Measurements from ENCODE around the gene CDH8.

The CDH8 gene

DNA sequence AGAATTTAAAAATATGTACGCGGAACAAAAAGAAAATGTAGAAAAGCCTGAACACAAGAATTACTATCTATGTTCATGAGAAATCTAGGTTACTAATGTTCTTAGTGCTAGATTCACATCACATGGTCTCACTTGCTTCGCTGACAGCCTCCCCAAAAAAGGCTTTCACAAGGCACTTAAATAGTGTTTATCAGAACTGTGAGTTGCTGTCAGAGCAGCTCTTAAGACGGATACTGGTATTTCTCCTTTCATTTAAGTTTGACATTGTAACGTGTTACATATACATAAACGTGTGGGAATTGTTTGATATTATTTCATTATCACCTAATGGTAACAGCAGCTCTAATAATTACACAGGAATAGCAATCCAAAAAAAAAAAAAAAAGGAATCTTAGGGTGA is 150.9 kb downstream of the CDH8 start:
- Histone ChIP-seq H3K9ac (ENCODE audit: low read depth, low read length) (no peak overlapping the region), H3K9me3 (ENCODE audit: insufficient read depth, low read length, severe bottlenecking) (no peaks in the 10 kb centered on the region), H3K4me2 (ENCODE audit: insufficient read depth, low read length) (no peak overlapping the region), H3K4me1 (ENCODE audit: insufficient read depth, low read length) (peaks cover 5% of the 10 kb centered on the region), H3K27ac (ENCODE audit: low read length) (no peak overlapping the region), H3K27me3 (ENCODE audit: insufficient read depth, low read length, poor library complexity) (no peaks in the 10 kb centered on the region), H3K79me2 (ENCODE audit: insufficient read depth, low read length) (no peaks in the 10 kb centered on the region), H4K20me1 (ENCODE audit: insufficient read depth, low read length) (no peaks in the 10 kb centered on the region), H3K4me3 (ENCODE audit: low read depth in 1 of 2, low read length in 2 of 2) (no peak overlapping the region), H3K36me3 (ENCODE audit: insufficient read depth, low read length) (no peaks in the 10 kb centered on the region), H2AFZ (ENCODE audit: low read depth, low read length) (no peak overlapping the region)
- DNase-seq (no peak), ATAC-seq (ENCODE audit: insufficient read depth, low read depth) (no peak)
- TF ChIP-seq, protein P1, sequence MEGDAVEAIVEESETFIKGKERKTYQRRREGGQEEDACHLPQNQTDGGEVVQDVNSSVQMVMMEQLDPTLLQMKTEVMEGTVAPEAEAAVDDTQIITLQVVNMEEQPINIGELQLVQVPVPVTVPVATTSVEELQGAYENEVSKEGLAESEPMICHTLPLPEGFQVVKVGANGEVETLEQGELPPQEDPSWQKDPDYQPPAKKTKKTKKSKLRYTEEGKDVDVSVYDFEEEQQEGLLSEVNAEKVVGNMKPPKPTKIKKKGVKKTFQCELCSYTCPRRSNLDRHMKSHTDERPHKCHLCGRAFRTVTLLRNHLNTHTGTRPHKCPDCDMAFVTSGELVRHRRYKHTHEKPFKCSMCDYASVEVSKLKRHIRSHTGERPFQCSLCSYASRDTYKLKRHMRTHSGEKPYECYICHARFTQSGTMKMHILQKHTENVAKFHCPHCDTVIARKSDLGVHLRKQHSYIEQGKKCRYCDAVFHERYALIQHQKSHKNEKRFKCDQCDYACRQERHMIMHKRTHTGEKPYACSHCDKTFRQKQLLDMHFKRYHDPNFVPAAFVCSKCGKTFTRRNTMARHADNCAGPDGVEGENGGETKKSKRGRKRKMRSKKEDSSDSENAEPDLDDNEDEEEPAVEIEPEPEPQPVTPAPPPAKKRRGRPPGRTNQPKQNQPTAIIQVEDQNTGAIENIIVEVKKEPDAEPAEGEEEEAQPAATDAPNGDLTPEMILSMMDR (IDR thresholded peaks at IDR 0.05; ENCODE audit: borderline replicate concordance, extremely low read depth, low read length, poor library complexity, severe bottlenecking) = no peak

DNA sequence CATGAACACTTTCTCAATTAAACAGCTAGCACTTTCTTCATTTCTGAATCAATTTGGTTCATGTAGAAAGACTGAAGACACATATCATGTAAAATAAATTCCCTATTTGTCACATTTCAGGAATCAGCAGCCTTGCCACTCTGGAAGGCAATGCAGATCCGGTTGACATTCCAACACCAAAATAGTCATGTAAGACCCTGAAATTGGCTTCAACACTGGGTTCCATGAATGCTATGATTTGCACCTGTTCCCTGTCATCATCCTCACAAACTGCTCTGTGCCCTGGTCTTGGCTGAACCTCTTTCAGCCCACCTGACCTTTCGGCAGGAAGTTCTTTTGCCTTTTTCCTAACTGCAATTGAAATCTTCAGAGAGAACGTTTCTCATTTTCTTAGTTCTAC is 156.9 kb downstream of the CDH8 start:
- no peak for TF ChIP-seq EZH2 (IDR thresholded peaks at IDR 0.05; ENCODE audit: borderline replicate concordance, low read depth, low read length, severe bottlenecking)
- TF ChIP-seq, protein P1 (IDR thresholded peaks at IDR 0.05; ENCODE audit: borderline replicate concordance, extremely low read depth, low read length, poor library complexity, severe bottlenecking) = no peak
- Histone ChIP-seq H3K4me3 (ENCODE audit: low read depth in 1 of 2, low read length in 2 of 2) (no peak overlapping the region), H3K27me3 (ENCODE audit: insufficient read depth, low read length, poor library complexity) (no peaks in the 10 kb centered on the region)

DNA sequence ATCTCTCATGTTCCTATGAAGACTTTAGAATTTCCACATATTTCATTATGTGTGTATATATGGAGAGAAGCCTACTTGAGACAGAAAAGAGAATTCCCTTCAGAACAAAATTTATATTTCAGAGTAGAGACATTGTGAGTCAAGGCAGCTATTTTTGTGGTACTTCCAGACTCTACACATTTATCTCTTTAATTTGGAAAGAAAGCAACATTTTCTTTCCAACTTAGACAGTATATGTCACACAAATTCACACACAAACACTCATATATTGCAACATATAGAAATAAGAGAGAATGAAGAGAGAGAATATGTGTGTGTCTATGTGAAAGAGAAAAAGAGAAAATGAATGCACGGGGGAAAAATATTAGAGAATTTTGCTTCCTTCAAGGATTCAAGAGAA is 158.8 kb downstream of the CDH8 start:
- no peak overlapping the region for H3K9ac ChIP-seq (ENCODE audit: low read depth, low read length)
- no peak overlapping the region for H3K4me3 ChIP-seq (ENCODE audit: low read depth in 1 of 2, low read length in 2 of 2)
- DNase-seq = no peak
- ATAC-seq (ENCODE audit: insufficient read depth, low read depth) = no peak
- TF ChIP-seq, protein P1 (IDR thresholded peaks at IDR 0.05; ENCODE audit: borderline replicate concordance, extremely low read depth, low read length, poor library complexity, severe bottlenecking) = no peak
- no peaks in the 10 kb centered on the region for H3K4me1 ChIP-seq (ENCODE audit: insufficient read depth, low read length)
- H3K9me3 ChIP-seq (ENCODE audit: insufficient read depth, low read length, severe bottlenecking) = no peaks in the 10 kb centered on the region
- no peak overlapping the region for H3K4me2 ChIP-seq (ENCODE audit: insufficient read depth, low read length)
- no peaks in the 10 kb centered on the region for H4K20me1 ChIP-seq (ENCODE audit: insufficient read depth, low read length)
- H3K79me2 ChIP-seq (ENCODE audit: insufficient read depth, low read length) = no peaks in the 10 kb centered on the region
- no peak overlapping the region for H3K27ac ChIP-seq (ENCODE audit: low read length)
- no peaks in the 10 kb centered on the region for H3K36me3 ChIP-seq (ENCODE audit: insufficient read depth, low read length)
- H2AFZ ChIP-seq (ENCODE audit: low read depth, low read length) = no peak overlapping the region
- no peaks in the 10 kb centered on the region for H3K27me3 ChIP-seq (ENCODE audit: insufficient read depth, low read length, poor library complexity)

More for the DNA sequence above, 156.9 kb downstream of the CDH8 start:
- Histone ChIP-seq H2AFZ (ENCODE audit: low read depth, low read length) (no peak overlapping the region), H3K4me2 (ENCODE audit: insufficient read depth, low read length) (no peak overlapping the region), H3K79me2 (ENCODE audit: insufficient read depth, low read length) (no peaks in the 10 kb centered on the region), H3K27ac (ENCODE audit: low read length) (no peak overlapping the region), H3K9ac (ENCODE audit: low read depth, low read length) (no peak overlapping the region), H3K36me3 (ENCODE audit: insufficient read depth, low read length) (no peaks in the 10 kb centered on the region), H3K4me1 (ENCODE audit: insufficient read depth, low read length) (no peaks in the 10 kb centered on the region), H4K20me1 (ENCODE audit: insufficient read depth, low read length) (no peaks in the 10 kb centered on the region), H3K9me3 (ENCODE audit: insufficient read depth, low read length, severe bottlenecking) (no peaks in the 10 kb centered on the region)
- DNase-seq (no peak), ATAC-seq (ENCODE audit: insufficient read depth, low read depth) (no peak)

DNA sequence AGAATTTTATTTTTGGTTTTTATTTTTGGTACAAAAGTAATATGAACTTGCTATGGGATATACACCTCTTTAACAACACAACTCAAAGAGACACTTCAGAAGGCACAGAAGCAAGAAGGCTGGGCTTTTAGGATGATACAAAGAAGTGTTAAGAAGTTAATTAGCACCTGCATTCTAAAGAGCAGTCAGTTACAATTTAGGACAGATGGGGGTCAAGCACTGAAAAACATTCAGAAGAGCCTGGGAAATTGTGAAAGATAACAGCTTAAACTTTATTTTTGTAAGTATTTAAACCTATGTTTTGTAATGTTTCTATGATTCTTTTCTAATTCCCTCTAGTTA is 163.5 kb downstream of the CDH8 start:
- Histone ChIP-seq H3K79me2 (ENCODE audit: insufficient read depth, low read length) (no peaks in the 10 kb centered on the region), H3K9me3 (ENCODE audit: insufficient read depth, low read length, severe bottlenecking) (no peaks in the 10 kb centered on the region), H2AFZ (ENCODE audit: low read depth, low read length) (no peak overlapping the region), H3K9ac (ENCODE audit: low read depth, low read length) (no peak overlapping the region), H3K27ac (ENCODE audit: low read length) (no peak overlapping the region), H3K36me3 (ENCODE audit: insufficient read depth, low read length) (no peaks in the 10 kb centered on the region), H3K4me1 (ENCODE audit: insufficient read depth, low read length) (no peaks in the 10 kb centered on the region), H3K4me3 (ENCODE audit: low read depth in 1 of 2, low read length in 2 of 2) (no peak overlapping the region), H3K4me2 (ENCODE audit: insufficient read depth, low read length) (no peak overlapping the region), H3K27me3 (ENCODE audit: insufficient read depth, low read length, poor library complexity) (no peaks in the 10 kb centered on the region), H4K20me1 (ENCODE audit: insufficient read depth, low read length) (no peaks in the 10 kb centered on the region)
- TF ChIP-seq, protein P1 (IDR thresholded peaks at IDR 0.05; ENCODE audit: borderline replicate concordance, extremely low read depth, low read length, poor library complexity, severe bottlenecking) = no peak
- TF ChIP-seq EZH2 (IDR thresholded peaks at IDR 0.05; ENCODE audit: borderline replicate concordance, low read depth, low read length, severe bottlenecking) = no peak
- no peak for DNase-seq
- ATAC-seq (ENCODE audit: insufficient read depth, low read depth) = no peak

All from DND-41 (cell line).